ENCODE results near the gene ZYG11B. TPM values are rescaled to one million over a fixed set of nuclear protein-coding genes. Genes with fewer than 3 reads are reported as not detected.
"Not testable (repeated sequence)": the region's sequence is repeated elsewhere in the genome, so short reads cannot be mapped to it uniquely, and the experiment has no call there.

ZYG11B gene
- total RNA-seq, 1 donor from 2014 or later, result 84.3 TPM

DNA sequence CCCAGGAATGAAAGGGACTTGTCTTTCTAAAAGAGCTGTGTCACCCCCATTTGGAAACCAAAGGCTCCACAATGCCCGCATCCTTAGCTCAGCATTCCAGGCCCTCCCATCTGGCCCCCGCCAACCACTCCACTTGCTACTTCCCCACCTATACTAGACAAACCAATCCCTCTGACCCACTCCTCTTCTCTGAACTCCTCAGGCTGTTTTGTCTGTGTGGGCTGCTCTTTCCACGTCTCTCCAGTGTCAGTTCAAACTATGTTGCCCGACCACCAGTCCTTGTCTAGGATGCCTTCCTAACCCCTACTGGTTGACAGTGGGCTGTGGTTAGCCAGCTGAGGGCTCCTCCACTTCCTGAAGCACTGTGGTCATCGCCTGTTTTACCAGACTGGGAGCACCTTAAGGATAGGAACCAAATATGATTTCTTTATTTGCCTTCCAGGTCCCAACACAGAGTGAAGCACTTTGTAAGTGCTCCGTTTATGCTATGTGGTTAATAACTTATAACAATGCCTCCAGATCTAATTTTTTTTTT lies 20.1 kb upstream of the ZYG11B start:
- intact Hi-C loops (cut with micrococcal nuclease), result no loop called here
- DNase-seq (no peak), ATAC-seq (no peak)

DNA sequence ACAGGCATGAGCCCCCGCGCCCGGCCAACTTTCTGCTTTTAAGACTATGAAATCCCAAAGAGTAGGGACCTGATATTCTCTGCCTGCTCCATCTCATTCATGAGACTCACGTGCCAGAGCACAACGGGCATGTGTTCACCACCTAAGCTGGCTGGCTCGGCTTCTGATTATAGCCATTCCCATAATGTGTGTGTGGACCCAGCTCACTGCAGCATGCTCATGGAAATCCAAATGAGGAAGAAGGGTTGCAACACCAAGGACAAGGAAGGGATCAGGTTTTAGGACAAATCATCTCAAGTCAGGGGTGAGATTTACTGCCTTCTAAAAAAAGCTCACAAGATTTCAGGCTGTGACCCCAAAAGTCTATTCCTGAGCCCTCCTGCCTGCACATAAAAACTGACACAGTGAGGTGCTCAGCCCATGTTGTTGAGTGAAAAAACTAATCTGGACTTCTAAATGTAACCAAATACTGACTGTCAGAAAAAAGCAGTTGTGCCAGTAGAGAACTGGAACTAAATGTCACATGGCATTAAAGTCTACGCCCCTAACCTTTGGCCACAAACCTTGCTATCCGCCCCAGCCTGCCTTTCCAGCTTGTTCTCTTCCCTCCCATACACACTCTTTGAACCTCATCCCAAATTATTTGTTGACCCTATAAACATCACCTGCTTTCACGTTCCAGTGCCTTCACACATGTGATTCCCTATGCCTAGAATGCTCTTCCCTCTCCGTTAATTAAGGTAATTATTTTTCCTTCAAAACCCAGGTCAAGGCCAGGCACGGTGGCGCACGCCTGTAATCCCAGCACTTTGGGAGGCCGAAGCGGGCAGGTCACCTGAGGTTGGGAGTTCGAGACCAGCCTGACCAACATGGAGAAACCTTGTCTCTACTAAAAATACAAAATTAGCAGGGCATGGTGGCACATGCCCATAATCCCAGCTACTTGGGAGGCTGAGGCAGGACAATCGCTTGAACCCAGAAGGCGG lies 19.0 kb upstream of the ZYG11B start:
- no peak for ATAC-seq
- intact Hi-C loops (cut with micrococcal nuclease), result no loop called here
- DNase-seq, result peak; percentile 38

GRCh38 chr1:52707927-52708655 lies 18.2 kb upstream of the ZYG11B start:
- peak; percentile 52 for ATAC-seq
- intact Hi-C loops (cut with micrococcal nuclease), result no loop called here
- DNase-seq, result no peak

GRCh38 chr1:52709016-52709415 lies 17.2 kb upstream of the ZYG11B start:
- no peak for ATAC-seq

GRCh38 chr1:52713590-52713989 lies 12.7 kb upstream of the ZYG11B start:
- ATAC-seq (no peak), DNase-seq (no peak)
- intact Hi-C loops (cut with micrococcal nuclease), result no loop called here

More at GRCh38 chr1:52709016-52709415, 17.2 kb upstream of the ZYG11B start:
- no peak for DNase-seq
- intact Hi-C loops (cut with micrococcal nuclease), result no loop called here

GRCh38 chr1:52715296-52715695 lies 11.0 kb upstream of the ZYG11B start:
- intact Hi-C loops (cut with micrococcal nuclease); ATAC-seq; DNase-seq: not testable (repeated sequence)

- DNase-seq (no peak), ATAC-seq (no peak)
- intact Hi-C loops (cut with micrococcal nuclease), result no loop called here
Measured at GRCh38 chr1:52723260-52723659, 3.0 kb upstream of the ZYG11B start.

DNA sequence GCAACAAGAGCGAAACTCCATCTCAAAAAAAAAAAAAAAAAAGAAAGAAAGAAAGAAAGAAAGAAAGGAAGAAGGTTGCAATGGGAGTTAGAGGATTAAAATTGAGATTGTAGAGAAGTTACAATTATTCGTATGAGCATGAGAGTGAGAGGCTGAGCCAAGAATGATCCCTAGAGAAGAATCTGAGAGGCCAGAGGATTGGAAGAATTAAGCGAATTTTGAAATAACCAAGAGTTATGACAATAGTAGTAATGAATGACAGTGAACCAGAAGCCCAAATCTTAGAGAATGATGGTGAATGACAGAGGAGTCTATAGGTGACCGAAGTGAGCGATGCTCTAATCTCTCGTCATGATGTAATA lies 369 bp upstream of the ZYG11B start:
- ATAC-seq, result peak; percentile 1
- DNase-seq, result no peak
- intact Hi-C loops (cut with micrococcal nuclease), result no loop called here

DNA sequence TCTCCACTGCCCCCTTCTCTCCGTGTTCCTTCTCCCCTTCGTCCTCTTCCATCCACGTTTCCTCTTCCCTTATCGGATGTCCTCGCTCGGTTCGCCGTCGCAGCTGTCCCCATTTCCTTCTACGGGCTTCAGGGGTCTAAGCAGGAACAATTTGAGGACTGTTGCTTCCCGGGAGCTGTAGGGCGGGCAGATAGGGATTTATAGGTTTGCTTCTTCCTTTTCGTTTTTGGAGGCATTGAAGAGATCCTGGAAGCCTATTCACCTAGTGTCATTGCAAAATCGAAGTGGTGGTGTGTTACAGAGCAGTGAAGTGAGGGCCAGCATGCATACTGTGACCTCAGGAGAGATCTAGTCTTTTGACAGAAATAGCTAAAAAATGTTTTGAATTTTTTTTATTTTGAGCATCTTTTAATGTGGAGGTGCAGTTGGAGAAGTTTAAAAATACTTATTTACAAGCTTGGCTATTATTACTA lies 897 bp downstream of the ZYG11B start:
- ATAC-seq (peak; percentile 37), DNase-seq (peak; percentile 36)
- intact Hi-C loops (cut with micrococcal nuclease), result no loop called here

- ATAC-seq (no peak), DNase-seq (no peak)
- intact Hi-C loops (cut with micrococcal nuclease), result no loop called here
Measured at GRCh38 chr1:52727956-52728656, 1.9 kb downstream of the ZYG11B start.

DNA sequence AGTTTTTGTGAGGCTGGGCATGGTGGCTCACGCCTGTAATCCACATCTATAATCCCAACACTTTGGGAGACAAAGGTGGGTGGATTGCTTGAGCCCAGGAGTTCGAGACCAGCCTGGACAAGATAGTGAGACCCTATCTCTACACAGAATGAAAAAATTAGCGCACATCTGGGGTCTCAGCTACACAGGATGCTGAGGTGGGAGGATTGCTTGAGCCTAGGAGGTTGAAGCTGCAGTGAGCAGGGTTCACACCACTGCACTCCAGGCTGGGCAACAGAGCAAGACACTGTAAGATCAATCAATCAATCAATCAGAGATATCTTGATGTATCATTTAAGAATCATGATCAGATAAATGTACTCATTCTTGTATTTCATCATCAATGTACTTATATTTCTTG lies 7.1 kb downstream of the ZYG11B start:
- intact Hi-C loops (cut with micrococcal nuclease), result no loop called here
- DNase-seq (no peak), ATAC-seq (no peak)

DNA sequence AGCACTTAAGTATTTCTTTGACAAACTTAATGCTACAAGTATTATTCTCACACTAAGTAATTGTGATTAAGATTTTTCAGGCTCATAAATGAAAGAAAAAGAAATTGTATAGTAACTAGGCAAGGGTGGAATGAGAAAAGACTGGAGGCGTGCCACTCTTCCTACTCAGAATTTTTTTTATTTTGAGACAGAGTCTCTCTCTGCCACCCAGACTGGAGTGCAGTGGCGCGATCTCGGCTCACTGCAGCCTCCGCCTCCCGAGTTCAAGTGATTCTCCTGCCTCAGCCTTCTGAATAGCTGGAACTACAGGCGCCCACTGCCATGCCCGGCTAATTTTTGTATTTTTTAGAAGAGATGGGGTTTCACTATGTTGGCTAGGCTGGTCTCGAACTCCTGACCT lies 9.1 kb downstream of the ZYG11B start:
- DNase-seq; ATAC-seq; intact Hi-C loops (cut with micrococcal nuclease): not testable (repeated sequence)

- intact Hi-C loops (cut with micrococcal nuclease), result no loop called here
- ATAC-seq, result peak; percentile 55
Measured at GRCh38 chr1:52738148-52738547, 11.9 kb downstream of the ZYG11B start.

GRCh38 chr1:52738893-52739292 lies 12.6 kb downstream of the ZYG11B start:
- DNase-seq (peak; percentile 60), ATAC-seq (peak; percentile 44)
- intact Hi-C loops (cut with micrococcal nuclease), result no loop called here

More at GRCh38 chr1:52738148-52738547, 11.9 kb downstream of the ZYG11B start:
- no peak for DNase-seq

DNA sequence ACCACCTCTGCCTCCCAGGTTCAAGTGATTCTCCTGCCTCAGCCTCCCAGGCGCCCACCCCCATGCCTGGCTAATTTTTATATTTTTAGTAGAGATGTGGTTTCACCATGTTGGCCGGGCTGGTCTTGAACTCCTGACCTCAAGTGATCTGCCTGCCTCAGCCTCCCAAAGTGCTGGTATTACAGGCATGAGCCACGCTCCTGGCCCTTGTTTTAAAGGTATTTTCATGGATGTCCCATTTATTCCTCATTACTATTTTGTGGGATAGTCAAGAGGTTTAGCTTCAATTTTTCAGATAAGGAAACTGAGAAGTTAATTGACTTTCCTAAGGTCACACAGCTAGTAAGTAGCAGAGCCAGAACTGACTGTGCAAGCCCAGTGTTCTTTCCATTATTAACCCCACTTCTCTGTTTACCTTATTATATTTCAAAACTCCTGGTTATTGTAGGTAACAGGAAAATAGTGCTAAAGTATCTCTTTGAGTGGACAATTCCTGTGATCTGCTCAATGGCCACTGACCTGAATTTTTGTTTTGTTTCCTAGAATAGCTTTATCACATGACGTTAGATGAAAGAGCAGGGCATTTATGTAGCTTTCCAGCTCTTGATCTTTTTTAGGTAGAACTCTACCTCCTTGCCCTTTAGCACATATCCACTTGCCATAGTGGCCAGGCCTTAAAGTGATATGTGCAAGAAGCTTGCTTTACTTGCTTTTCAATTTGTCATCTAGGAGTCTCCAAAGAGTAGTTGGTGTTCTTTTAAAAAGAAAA lies 13.6 kb downstream of the ZYG11B start:
- peak; percentile 51 for ATAC-seq
- intact Hi-C loops (cut with micrococcal nuclease), result no loop called here
- DNase-seq, result no peak

GRCh38 chr1:52741259-52741658 lies 15.0 kb downstream of the ZYG11B start:
- intact Hi-C loops (cut with micrococcal nuclease), result no loop called here
- no peak for ATAC-seq

DNA sequence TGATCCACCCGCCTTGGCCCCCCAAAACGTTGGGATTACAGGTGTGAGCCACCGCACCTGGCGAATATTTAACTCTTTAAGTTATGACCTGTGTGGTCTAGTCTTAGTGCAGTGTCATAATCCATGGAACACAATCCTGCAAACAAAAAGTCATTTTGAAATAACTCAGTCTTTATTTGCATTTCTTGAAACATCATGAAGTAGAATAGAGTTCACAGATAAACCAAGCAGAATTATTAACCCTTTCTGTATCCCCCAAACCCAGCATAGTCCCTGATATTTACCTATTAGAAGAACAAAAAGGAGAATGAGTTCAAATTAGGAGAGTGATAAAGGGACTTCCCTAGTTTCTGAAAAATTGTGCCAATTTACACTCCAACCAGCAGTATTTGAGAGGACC lies 19.9 kb downstream of the ZYG11B start:
- intact Hi-C loops (cut with micrococcal nuclease), result no loop called here
- ATAC-seq (no peak), DNase-seq (no peak)

More at GRCh38 chr1:52741259-52741658, 15.0 kb downstream of the ZYG11B start:
- no peak for DNase-seq

- no peak for DNase-seq
- ATAC-seq, result no peak
- intact Hi-C loops (cut with micrococcal nuclease), result no loop called here
Measured at GRCh38 chr1:52747450-52747849, 21.2 kb downstream of the ZYG11B start.

Measured in left ventricle myocardium superior (tissue), 1 donor.